H1 (cell line): Measurements from ENCODE around the gene HSD17B2. TPM values are rescaled to one million over a fixed set of nuclear protein-coding genes. Genes with fewer than 3 reads are reported as not detected.

Source experiments
- CTCF ChIA-PET: fragments of 300-600 bp; sonication (Branson Sonifier 250); formaldehyde crosslinking; loops from one replicate; lab custom pipeline; 2021; ENCODE audit not compliant: partially characterized antibody; lab: Charles Lee
- POLR2A ChIA-PET: fragments of 300-600 bp; sonication (Branson Sonifier 250); formaldehyde crosslinking; loops from one replicate; lab custom pipeline; 2021; ENCODE audit warnings: inconsistent platforms; ENCODE audit not compliant: partially characterized antibody; lab: Charles Lee
- DNase-seq, 2 experiments: peaks; one replicate each; pipeline versions ENCODE4 v3.0.0 to v3.0.0-alpha.2; 2010 to 2022; ENCODE audit warnings: low spot score in 2 of 2, low read depth in 1 of 2, mixed read lengths in 1 of 2
- FAIRE-seq: peaks from 2 replicates; lab custom pipeline; 2011; peaks lifted over from hg19 to GRCh38; lab: Jason Lieb, UNC
- H2AFZ ChIP-seq: 2 replicates; pipeline ENCODE4 v1.8.1; 2012; ENCODE audit warnings: low read length, inconsistent platforms
- H2AK5ac ChIP-seq: 2 replicates; pipeline ENCODE4 v1.6.1; 2013; ENCODE audit warnings: low read depth, low read length
- H2BK120ac ChIP-seq: replicated peaks from 2 replicates; pipeline ENCODE3; 2013; ENCODE audit warnings: low read depth, low read length, inconsistent platforms
- H2BK12ac ChIP-seq: 2 replicates; pipeline ENCODE4 v1.6.1; 2013; ENCODE audit warnings: low read depth, low read length
- H2BK15ac ChIP-seq: 2 replicates; pipeline ENCODE4 v1.6.1; 2013; ENCODE audit warnings: low read length
- H2BK20ac ChIP-seq: 2 replicates; pipeline ENCODE4 v1.6.1; 2013; ENCODE audit warnings: low read length
- H2BK5ac ChIP-seq: 2 replicates; pipeline ENCODE4 v1.6.1; 2013; ENCODE audit warnings: low read depth, low read length
- H3K14ac ChIP-seq: 2 replicates; pipeline ENCODE4 v1.6.1; 2013; ENCODE audit warnings: inconsistent platforms; ENCODE audit not compliant: insufficient read length
- H3K18ac ChIP-seq: 2 replicates; pipeline ENCODE4 v1.6.1; 2013; ENCODE audit warnings: low read length; ENCODE audit errors: extremely low read depth
- H3K23ac ChIP-seq: 2 replicates; pipeline ENCODE4 v1.6.1; 2013; ENCODE audit warnings: inconsistent platforms; ENCODE audit not compliant: insufficient read length
- H3K23me2 ChIP-seq: 2 replicates; pipeline ENCODE4 v1.6.1; 2013; ENCODE audit warnings: low read depth, low read length
- H3K27ac ChIP-seq: 2 replicates; pipeline ENCODE4 v1.6.1; 2011; ENCODE audit warnings: low read depth, low read length, inconsistent platforms
- H3K27me3 ChIP-seq, 4 experiments: replicated peaks in 1 of 4; 1 replicate in 1 of 4; 2 replicates in 3 of 4; pipeline versions ENCODE4 v1.6.1 to v1.8.1; 2011 to 2013; ENCODE audit warnings: low read length in 3 of 4, mild to moderate bottlenecking in 3 of 4, inconsistent platforms in 2 of 4, mixed read lengths in 2 of 4, moderate library complexity in 1 of 4; ENCODE audit not compliant: control insufficient read depth in 3 of 4, insufficient read depth in 3 of 4; ENCODE audit errors: extremely low read depth in 1 of 4
- H3K36me3 ChIP-seq, 4 experiments: 2 replicates each; pipeline versions ENCODE4 v1.6.1 to v1.8.1; 2011 to 2013; ENCODE audit warnings: mild to moderate bottlenecking in 4 of 4, low read length in 3 of 4, moderate library complexity in 2 of 4, control low read depth in 1 of 4, inconsistent platforms in 1 of 4; ENCODE audit not compliant: insufficient read depth in 4 of 4, control insufficient read depth in 2 of 4
- H3K4ac ChIP-seq: replicated peaks from 2 replicates; pipeline ENCODE3; 2013; ENCODE audit warnings: low read length, low read depth, mixed read lengths, inconsistent platforms; ENCODE audit not compliant: insufficient read length
- H3K4me1 ChIP-seq, 4 experiments: replicated peaks in 1 of 4; 1 replicate in 1 of 4; 2 replicates in 3 of 4; pipeline versions ENCODE4 v1.6.1 to v1.8.1; 2011 to 2013; ENCODE audit warnings: low read length in 3 of 4, inconsistent platforms in 2 of 4, mixed read lengths in 1 of 4; ENCODE audit not compliant: insufficient read depth in 4 of 4, control insufficient read depth in 3 of 4
- H3K4me2 ChIP-seq, 2 experiments: 2 replicates each; pipeline versions ENCODE4 v1.6.1 to v1.8.1; 2011 to 2013; ENCODE audit warnings: low read depth in 2 of 2, low read length in 2 of 2, control low read depth in 1 of 2, inconsistent platforms in 1 of 2, mild to moderate bottlenecking in 1 of 2; ENCODE audit not compliant: insufficient read depth in 1 of 2
- H3K4me3 ChIP-seq, 4 experiments: fragments of 200-600, 300-600 bp in 1 of 4; sonication (generic), shearing (Covaris generic), sonication (Bioruptor Twin) in 1 of 4; 2 replicates each; pipeline versions ENCODE4 v1.5.1 to v1.8.1; 2011 to 2016; ENCODE audit warnings: low read length in 4 of 4, low read depth in 3 of 4, control low read depth in 2 of 4, inconsistent platforms in 2 of 4, mild to moderate bottlenecking in 2 of 4, mixed read lengths in 1 of 4, moderate library complexity in 1 of 4; ENCODE audit not compliant: insufficient read depth in 2 of 4; ENCODE audit errors: extremely low read depth in 1 of 4
- H3K56ac ChIP-seq: replicated peaks from 2 replicates; pipeline ENCODE3; 2013; ENCODE audit warnings: low read depth, mild to moderate bottlenecking, mixed read lengths, low read length, inconsistent platforms; ENCODE audit not compliant: insufficient read length
- H3K79me1 ChIP-seq: 2 replicates; pipeline ENCODE4 v1.6.1; 2013; ENCODE audit warnings: low read depth, low read length, control low read depth
- H3K79me2 ChIP-seq, 2 experiments: 2 replicates each; pipeline versions ENCODE4 v1.6.1 to v1.8.1; 2012 to 2013; ENCODE audit warnings: low read length in 2 of 2, mild to moderate bottlenecking in 2 of 2, inconsistent platforms in 1 of 2; ENCODE audit not compliant: insufficient read depth in 2 of 2, control insufficient read depth in 1 of 2
- H3K9ac ChIP-seq, 4 experiments: replicated peaks in 1 of 4; 1 replicate in 1 of 4; 2 replicates in 3 of 4; pipeline versions ENCODE4 v1.6.1 to v1.8.1; 2011 to 2013; ENCODE audit warnings: low read depth in 3 of 4, low read length in 3 of 4, control low read depth in 2 of 4, mild to moderate bottlenecking in 2 of 4, moderate library complexity in 2 of 4, inconsistent platforms in 1 of 4; ENCODE audit errors: extremely low read depth in 1 of 4
- H3K9me3 ChIP-seq, 2 experiments: 2 replicates each; pipeline versions ENCODE4 v1.6.1 to v1.8.1; 2012 to 2013; ENCODE audit warnings: mild to moderate bottlenecking in 2 of 2, moderate library complexity in 2 of 2, control low read depth in 1 of 2, inconsistent platforms in 1 of 2, low read depth in 1 of 2, low read length in 1 of 2, mixed read lengths in 1 of 2; ENCODE audit not compliant: insufficient read depth in 2 of 2
- H4K20me1 ChIP-seq, 2 experiments: replicated peaks in 1 of 2; 2 replicates each; pipeline versions ENCODE3 to v1.8.1; 2011 to 2013; ENCODE audit warnings: inconsistent platforms in 2 of 2, low read length in 2 of 2, mild to moderate bottlenecking in 1 of 2; ENCODE audit not compliant: insufficient read depth in 2 of 2, control insufficient read depth in 1 of 2
- H4K5ac ChIP-seq: 2 replicates; pipeline ENCODE4 v1.6.1; 2013; ENCODE audit warnings: low read length, low read depth, mixed read lengths, inconsistent platforms; ENCODE audit not compliant: insufficient read length
- H4K8ac ChIP-seq: 2 replicates; pipeline ENCODE4 v1.8.0; 2013; ENCODE audit warnings: mild to moderate bottlenecking, moderate library complexity, low read length, inconsistent platforms; ENCODE audit not compliant: insufficient read depth; ENCODE audit errors: extremely low read depth
- H4K91ac ChIP-seq: replicated peaks from 2 replicates; pipeline ENCODE3; 2013; ENCODE audit warnings: low read length, mixed read lengths, inconsistent platforms; ENCODE audit not compliant: insufficient read length
- CBX5 ChIP-seq: fragments of 300-800, 300-1000 bp; sonication (generic); IDR thresholded peaks from 2 replicates; pipeline ENCODE4 v1.7.1; 2016; ENCODE audit warnings: antibody characterized with exemption, low read length, low read depth
- KDM1A ChIP-seq: fragments of 200-600, 300-600 bp; sonication (generic); IDR thresholded peaks from 2 replicates; pipeline ENCODE4 v1.7.1; 2016; ENCODE audit warnings: mild to moderate bottlenecking, low read length, borderline replicate concordance
- MAFK ChIP-seq: IDR thresholded peaks from 2 replicates; pipeline ENCODE4 v1.6.1; 2012; ENCODE audit warnings: low read depth, mild to moderate bottlenecking, improper control_type of control experiment, low read length
- SP2 ChIP-seq: IDR thresholded peaks from 2 replicates; pipeline ENCODE4 v1.6.1; 2012; ENCODE audit warnings: mild to moderate bottlenecking, low read length, inconsistent platforms
- WGBS, 2 experiments: shearing (Covaris generic) in 1 of 2; methylation state at CpG; one replicate each; pipeline versions ENCODE4 v1.1.6 to v1.1.7; 2013 to 2015; ENCODE audit warnings: low lambda C conversion rate in 2 of 2, mixed read lengths in 2 of 2, inconsistent platforms in 1 of 2, low coverage in 1 of 2, missing lambda C conversion rate in 1 of 2; ENCODE audit not compliant: insufficient replicate concordance in 2 of 2, insufficient coverage in 1 of 2, insufficient read length in 1 of 2; ENCODE audit errors: extremely low coverage in 1 of 2, missing lambda C conversion rate in 1 of 2; 5-methylcytosine and 5-hydroxymethylcytosine counted together
- polyA plus RNA-seq, 7 experiments: library from polyadenylated mRNA; depleted of rRNA in 3 of 7; stranded (reverse) in 5 of 7; unstranded in 2 of 7; fragments of >200 nt in 5 of 7; fragments of 200-250 nt in 2 of 7; gene quantifications; 1 replicate in 5 of 7; 2 replicates in 1 of 7; 4 replicates in 1 of 7; pipeline versions ENCODE4 v1.2.1 to v1.2.3, GENCODE V29; 2011 to 2013; ENCODE audit warnings: missing spikeins in 2 of 7, mixed read lengths in 2 of 7
- total RNA-seq: library from RNA; stranded (reverse); fragmentation: NEBNext Ultra II Directional; extraction: Animal tissue kit (Norgen Biotek cat#: 25700); gene quantifications from 2 replicates; pipeline ENCODE4 v1.2.1, GENCODE V29; 2021

The HSD17B2 gene
- total and polyA plus RNA-seq, 2 of the 8 experiments (the other 6 are each of a cell fraction or from before 2014, with no cell fraction given): not detected

DNA sequence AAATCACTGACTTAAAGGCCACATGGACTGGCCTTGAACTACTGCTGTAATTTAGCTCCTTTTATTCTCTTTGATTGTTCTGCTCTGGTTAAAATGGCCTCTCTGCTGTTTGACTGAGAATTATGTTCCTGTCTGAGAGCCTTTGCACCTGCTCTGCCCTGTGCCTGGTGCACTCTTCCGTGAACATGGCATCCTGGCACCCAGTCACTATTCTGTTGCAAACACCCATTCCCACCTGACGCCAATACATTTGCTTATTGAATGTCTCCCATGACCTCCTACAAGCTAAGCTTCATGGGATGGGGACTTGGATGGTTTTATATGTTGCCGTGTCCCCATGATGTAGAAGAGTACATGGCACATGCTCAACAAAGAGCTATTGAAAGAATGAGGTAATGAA lies 20.1 kb downstream of the HSD17B2 start:
- Histone ChIP-seq H3K9me3 (no peaks in the 10 kb centered on the region), H3K14ac (no peak overlapping the region), H2BK120ac (no peak overlapping the region), H3K18ac (no peak overlapping the region), H4K5ac (no peak overlapping the region), H3K79me1 (no peaks in the 10 kb centered on the region), H3K23me2 (no peaks in the 10 kb centered on the region), H2AK5ac (no peak overlapping the region), H2AFZ (no peak overlapping the region), H3K27ac (no peak overlapping the region), H3K23ac (no peak overlapping the region), H4K8ac (no peak overlapping the region), H2BK20ac (no peak overlapping the region), H2BK15ac (no peak overlapping the region), H3K9ac (no peak overlapping the region), H3K27me3 (peaks cover 0 to 1% (median 0%) of the 10 kb centered on the region in 4 experiments; a peak in 1 of 7 replicates), H3K4me2 (no peak overlapping the region), H3K56ac (no peak overlapping the region), H2BK12ac (no peak overlapping the region), H3K36me3 (no peaks in the 10 kb centered on the region), H3K4me3 (no peak overlapping the region), H3K79me2 (no peaks in the 10 kb centered on the region), H4K91ac (no peak overlapping the region), H3K4ac (no peak overlapping the region), H2BK5ac (no peak overlapping the region), H4K20me1 (no peaks in the 10 kb centered on the region), H3K4me1 (no peaks in the 10 kb centered on the region)
- WGBS, 2 experiments: 88% methylated on average over 3 of the region's 3 CpGs; no CpG with 5 or more reads in 1 of the 2 experiments
- CTCF ChIA-PET: no interaction called here
- DNase-seq (no peak), FAIRE-seq (no peak)
- POLR2A ChIA-PET: no interaction called here
- no peak for TF ChIP-seq CBX5
- TF ChIP-seq MAFK: no peak
- no peak for TF ChIP-seq SP2
- TF ChIP-seq KDM1A: no peak
